Epithelial cell of esophagus (primary cell): ENCODE measurements around the gene MFAP3.
A peak's percentile ranks its signal among the peaks of the same experiment; 100 is the strongest.
"Not testable (repeated sequence)": the region's sequence is repeated elsewhere in the genome, so short reads cannot be mapped to it uniquely, and the experiment has no call there.

ENCODE experiments used
- DNase-seq: peaks from one replicate; pipeline ENCODE4 v3.0.0; 2010; ENCODE audit warnings: low read depth
- H3K4me3 ChIP-seq: 2 replicates; pipeline ENCODE4 v1.5.1; 2011; ENCODE audit warnings: mild to moderate bottlenecking, low read length, control low read depth
- TF ChIP-seq, protein P1 (sequence below): IDR thresholded peaks from 2 replicates; pipeline ENCODE4 v1.5.1; 2011; ENCODE audit warnings: low read depth, mild to moderate bottlenecking, low read length, control low read depth, inconsistent platforms; ENCODE audit not compliant: insufficient read depth; ENCODE audit errors: missing control alignments

MFAP3 gene

DNA sequence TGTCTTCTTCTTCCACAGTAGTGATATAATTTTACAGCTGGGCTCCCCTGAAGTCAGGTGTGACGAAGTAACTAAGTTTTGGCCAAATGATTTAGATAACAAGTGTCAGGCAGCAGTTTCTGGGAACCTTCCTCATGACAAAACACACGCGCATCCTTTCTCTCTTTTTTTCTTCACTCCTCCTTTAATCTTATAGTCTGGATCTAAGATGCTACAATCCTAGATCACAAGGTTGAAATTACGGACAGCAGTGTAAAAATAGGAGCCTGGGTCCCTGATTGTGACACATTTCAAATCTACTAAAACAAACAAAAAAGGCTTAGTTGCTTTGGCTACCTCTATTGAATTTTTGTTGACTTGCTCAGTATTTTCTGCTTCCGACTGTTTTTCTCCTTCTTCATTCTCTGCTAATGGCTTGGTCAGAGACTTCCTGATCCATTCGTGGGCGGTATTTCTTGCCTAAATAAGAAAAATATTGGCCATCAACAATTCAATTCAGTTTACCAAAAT is 36.2 kb upstream of the MFAP3 start:
- H3K4me3 ChIP-seq = no peak overlapping the region
- TF ChIP-seq, protein P1, sequence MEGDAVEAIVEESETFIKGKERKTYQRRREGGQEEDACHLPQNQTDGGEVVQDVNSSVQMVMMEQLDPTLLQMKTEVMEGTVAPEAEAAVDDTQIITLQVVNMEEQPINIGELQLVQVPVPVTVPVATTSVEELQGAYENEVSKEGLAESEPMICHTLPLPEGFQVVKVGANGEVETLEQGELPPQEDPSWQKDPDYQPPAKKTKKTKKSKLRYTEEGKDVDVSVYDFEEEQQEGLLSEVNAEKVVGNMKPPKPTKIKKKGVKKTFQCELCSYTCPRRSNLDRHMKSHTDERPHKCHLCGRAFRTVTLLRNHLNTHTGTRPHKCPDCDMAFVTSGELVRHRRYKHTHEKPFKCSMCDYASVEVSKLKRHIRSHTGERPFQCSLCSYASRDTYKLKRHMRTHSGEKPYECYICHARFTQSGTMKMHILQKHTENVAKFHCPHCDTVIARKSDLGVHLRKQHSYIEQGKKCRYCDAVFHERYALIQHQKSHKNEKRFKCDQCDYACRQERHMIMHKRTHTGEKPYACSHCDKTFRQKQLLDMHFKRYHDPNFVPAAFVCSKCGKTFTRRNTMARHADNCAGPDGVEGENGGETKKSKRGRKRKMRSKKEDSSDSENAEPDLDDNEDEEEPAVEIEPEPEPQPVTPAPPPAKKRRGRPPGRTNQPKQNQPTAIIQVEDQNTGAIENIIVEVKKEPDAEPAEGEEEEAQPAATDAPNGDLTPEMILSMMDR = no peak
- DNase-seq = no peak

DNA sequence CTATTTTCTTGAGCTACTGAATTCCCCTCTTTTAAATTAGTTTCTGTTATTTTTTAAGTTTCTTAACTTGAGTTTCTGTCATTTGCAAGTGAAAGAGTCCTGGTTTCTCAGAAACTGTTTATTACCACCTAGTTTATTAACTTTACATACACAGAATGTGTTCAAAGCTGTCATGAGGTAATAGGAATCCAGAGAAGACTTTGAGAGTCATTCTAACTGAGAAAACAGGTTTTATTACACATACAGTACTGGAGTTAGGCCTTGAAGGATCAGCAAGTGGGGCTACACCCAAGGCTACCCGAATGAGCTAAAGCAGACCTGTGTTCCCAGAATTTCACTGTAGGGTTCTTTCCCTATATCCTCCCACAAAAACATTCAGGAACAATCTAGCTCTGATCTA is 33.1 kb upstream of the MFAP3 start:
- H3K4me3 ChIP-seq = no peak overlapping the region
- TF ChIP-seq, protein P1 = no peak
- peak; percentile 43 for DNase-seq

DNA sequence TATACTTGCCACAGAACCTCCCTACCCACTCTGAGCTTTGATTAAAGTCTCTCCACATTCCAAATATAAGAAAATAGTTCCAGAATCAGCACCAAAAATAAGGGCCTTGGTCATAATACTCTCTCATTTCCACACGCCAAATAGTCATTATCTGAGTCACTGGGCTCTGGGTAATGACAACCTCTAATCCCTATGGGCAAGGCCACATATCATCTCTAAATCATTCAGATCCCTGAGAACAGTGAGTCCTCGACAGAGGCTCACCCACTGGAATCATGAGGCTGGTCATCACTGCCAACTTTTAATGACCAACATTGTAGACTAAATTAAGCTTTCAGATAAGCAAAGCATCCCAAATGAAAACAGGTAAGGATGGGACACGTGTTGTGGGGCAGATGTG is 28.1 kb upstream of the MFAP3 start:
- TF ChIP-seq, protein P1 = no peak
- DNase-seq = peak; percentile 3
- H3K4me3 ChIP-seq = no peak overlapping the region

DNA sequence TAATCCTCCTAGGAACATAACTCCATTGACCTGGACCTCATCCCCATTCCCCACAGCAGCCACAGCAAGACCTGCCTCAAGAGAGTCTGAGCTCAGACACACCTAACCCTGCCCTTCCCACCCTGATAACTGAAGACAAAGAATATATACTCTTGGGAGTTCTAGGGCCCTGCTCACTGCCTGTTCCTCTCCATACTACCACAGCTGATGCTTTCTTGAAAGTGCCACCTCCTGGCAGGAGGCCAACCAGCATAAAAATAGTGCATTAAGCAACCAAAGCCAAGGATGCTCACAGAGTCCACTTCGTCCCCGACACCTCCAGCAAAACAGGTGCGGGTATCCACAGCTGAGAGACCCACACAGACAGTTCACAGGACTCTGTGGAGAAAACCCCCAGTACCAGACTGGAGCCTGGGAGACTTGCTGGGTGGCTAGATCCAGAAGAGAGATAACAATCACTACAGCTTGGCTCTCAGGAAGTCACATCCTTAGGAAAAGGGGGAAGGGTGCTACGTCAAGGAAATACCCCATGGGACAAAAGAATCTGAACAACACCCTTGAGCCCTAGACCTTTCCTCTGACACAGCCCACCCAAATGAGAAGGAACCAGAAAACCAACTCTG is 23.6 kb upstream of the MFAP3 start:
- TF ChIP-seq, protein P1 = no peak
- no peak overlapping the region for H3K4me3 ChIP-seq
- no peak for DNase-seq

DNA sequence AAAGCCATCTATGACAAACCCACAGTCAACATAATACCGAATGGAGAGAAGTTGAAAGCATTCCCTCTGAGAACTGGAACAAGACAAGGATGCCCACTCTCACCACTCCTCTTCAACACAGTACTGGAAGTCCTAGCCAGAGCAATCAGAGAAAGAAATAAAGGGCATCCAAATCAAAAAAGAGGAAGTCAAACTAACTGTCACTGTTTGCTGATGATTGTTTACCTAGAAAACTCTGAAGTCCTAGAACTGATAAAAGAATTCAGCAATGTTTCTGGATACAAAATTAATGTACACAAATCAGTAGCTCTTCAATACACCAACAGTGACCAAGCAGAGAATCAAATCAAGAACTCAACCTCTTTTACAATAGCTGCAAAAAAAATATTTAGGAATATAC is 19.8 kb upstream of the MFAP3 start:
- H3K4me3 ChIP-seq, DNase-seq: not testable (repeated sequence)

DNA sequence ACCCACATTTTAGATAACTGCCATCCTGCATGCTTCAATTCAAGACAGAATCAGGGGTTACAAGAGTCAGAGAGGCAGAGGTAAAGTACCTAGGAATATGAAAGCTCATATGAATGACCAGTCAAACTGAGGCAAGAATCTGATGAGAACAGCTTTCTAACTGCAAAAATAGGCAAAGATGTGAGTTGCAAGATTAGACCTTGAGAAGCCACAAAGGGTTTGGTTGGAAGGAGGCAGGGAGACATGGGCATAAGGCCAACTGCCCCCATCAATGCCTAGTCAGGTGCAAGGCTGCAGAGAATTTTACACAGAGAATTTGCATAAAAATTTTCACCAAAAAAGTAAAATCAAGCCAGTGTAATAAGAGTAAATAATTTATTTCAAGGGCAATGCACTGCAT is 12.8 kb upstream of the MFAP3 start:
- H3K4me3 ChIP-seq = no peak overlapping the region
- TF ChIP-seq, protein P1 = no peak
- no peak for DNase-seq

DNA sequence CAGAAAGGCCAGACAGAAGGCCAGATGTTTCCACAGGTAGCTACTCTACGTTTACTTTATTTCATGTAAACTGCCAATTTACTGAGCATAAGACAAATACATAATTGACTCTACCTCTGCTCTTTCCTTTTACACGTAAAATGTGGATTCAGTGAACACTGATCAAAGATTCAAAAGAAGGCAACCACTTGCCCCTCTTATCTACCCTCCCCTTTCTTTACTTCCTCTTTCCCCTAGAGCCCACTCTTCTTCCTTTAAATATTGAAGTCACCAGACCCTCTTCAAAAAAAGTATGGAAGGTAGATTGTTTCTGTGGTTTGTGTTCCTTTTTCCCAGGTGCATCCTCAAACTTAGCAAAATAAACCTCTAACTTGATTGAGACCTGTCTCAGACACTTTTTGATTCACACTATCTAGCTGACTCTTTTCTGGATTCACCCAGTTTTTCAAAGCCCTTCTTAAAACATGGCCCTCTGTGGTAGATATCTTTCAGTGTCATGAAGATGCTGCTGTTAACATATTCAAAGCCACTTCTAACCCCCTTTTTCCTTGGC is 6.8 kb upstream of the MFAP3 start:
- TF ChIP-seq, protein P1 = no peak
- DNase-seq = no peak
- no peak overlapping the region for H3K4me3 ChIP-seq
